ENCODE data around the gene FCHSD2.

DNA sequence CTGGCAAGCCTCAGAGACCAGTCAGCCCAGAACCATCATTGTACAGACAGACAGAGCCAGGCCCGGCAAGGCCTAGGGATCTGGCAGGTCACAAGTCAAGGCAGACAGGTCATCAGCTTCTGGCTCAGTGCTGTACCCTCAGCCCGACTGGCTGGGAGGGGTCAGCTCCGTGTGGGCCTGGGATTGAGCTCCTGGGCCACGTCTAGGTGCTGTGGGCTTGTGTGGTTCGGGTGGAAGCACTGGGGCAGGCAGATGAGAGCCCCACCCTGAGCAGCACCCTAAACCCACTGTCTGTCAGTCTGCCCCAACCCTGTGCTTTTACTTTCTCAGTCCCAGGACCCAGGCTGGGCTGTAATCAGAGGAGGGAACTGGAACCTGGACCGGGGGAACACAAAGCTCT is 49.0 kb upstream of the FCHSD2 start:
- TF ChIP-seq, protein P1, sequence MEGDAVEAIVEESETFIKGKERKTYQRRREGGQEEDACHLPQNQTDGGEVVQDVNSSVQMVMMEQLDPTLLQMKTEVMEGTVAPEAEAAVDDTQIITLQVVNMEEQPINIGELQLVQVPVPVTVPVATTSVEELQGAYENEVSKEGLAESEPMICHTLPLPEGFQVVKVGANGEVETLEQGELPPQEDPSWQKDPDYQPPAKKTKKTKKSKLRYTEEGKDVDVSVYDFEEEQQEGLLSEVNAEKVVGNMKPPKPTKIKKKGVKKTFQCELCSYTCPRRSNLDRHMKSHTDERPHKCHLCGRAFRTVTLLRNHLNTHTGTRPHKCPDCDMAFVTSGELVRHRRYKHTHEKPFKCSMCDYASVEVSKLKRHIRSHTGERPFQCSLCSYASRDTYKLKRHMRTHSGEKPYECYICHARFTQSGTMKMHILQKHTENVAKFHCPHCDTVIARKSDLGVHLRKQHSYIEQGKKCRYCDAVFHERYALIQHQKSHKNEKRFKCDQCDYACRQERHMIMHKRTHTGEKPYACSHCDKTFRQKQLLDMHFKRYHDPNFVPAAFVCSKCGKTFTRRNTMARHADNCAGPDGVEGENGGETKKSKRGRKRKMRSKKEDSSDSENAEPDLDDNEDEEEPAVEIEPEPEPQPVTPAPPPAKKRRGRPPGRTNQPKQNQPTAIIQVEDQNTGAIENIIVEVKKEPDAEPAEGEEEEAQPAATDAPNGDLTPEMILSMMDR (IDR thresholded peaks at IDR 0.05), result no peak
- no peak for TF ChIP-seq POLR2A (IDR thresholded peaks at IDR 0.05; ENCODE audit: low read depth)
